ENCODE data around the gene PHKB. TPM values are rescaled to one million over a fixed set of nuclear protein-coding genes. Genes with fewer than 3 reads are reported as not detected.

Gene PHKB
- total RNA-seq, 1 experiment from 2014 or later = 27.5 TPM

- Histone ChIP-seq H3K4me3 (ENCODE audit: insufficient read depth, low read depth, low read length) (no peak overlapping the region), H3K36me3 (replicated peaks; ENCODE audit: control insufficient read depth, insufficient read depth, low read length) (no peaks in the 10 kb centered on the region), H3K27me3 (ENCODE audit: control insufficient read depth, insufficient read depth, low read length) (no peaks in the 10 kb centered on the region)
- DNase-seq = no peak
Observed at GRCh38 chr16:47711809-47712208, 250.7 kb downstream of the PHKB start.

GRCh38 chr16:47712276-47713224, 251.4 kb downstream of the PHKB start:
- Histone ChIP-seq H3K27me3 (ENCODE audit: control insufficient read depth, insufficient read depth, low read length) (no peaks in the 10 kb centered on the region), H3K4me3 (ENCODE audit: insufficient read depth, low read depth, low read length) (no peak overlapping the region), H3K36me3 (replicated peaks; ENCODE audit: control insufficient read depth, insufficient read depth, low read length) (no peaks in the 10 kb centered on the region)
- no peak for DNase-seq

GRCh38 chr16:47713225-47713595, 252.1 kb downstream of the PHKB start:
- H3K36me3 ChIP-seq (replicated peaks; ENCODE audit: control insufficient read depth, insufficient read depth, low read length) = no peaks in the 10 kb centered on the region
- DNase-seq = no peak
- H3K4me3 ChIP-seq (ENCODE audit: insufficient read depth, low read depth, low read length) = no peak overlapping the region
- H3K27me3 ChIP-seq (ENCODE audit: control insufficient read depth, insufficient read depth, low read length) = no peaks in the 10 kb centered on the region

- H3K4me3 ChIP-seq (ENCODE audit: insufficient read depth, low read depth, low read length) = no peak overlapping the region
- H3K36me3 ChIP-seq (replicated peaks; ENCODE audit: control insufficient read depth, insufficient read depth, low read length) = no peaks in the 10 kb centered on the region
- DNase-seq = no peak
- H3K27me3 ChIP-seq (ENCODE audit: control insufficient read depth, insufficient read depth, low read length) = no peaks in the 10 kb centered on the region
Observed at GRCh38 chr16:47715442-47716083, 254.4 kb downstream of the PHKB start.

GRCh38 chr16:47716571-47716970, 255.4 kb downstream of the PHKB start:
- Histone ChIP-seq H3K27me3 (ENCODE audit: control insufficient read depth, insufficient read depth, low read length) (no peaks in the 10 kb centered on the region), H3K36me3 (replicated peaks; ENCODE audit: control insufficient read depth, insufficient read depth, low read length) (no peaks in the 10 kb centered on the region), H3K4me3 (ENCODE audit: insufficient read depth, low read depth, low read length) (no peak overlapping the region)
- no peak for DNase-seq

GRCh38 chr16:47719713-47720112, 258.6 kb downstream of the PHKB start:
- H3K4me3 ChIP-seq (ENCODE audit: insufficient read depth, low read depth, low read length) = no peak overlapping the region

GRCh38 chr16:47721006-47721637, 260.0 kb downstream of the PHKB start:
- H3K4me3 ChIP-seq (ENCODE audit: insufficient read depth, low read depth, low read length) = no peak overlapping the region
- DNase-seq = no peak
- no peaks in the 10 kb centered on the region for H3K36me3 ChIP-seq (replicated peaks; ENCODE audit: control insufficient read depth, insufficient read depth, low read length)
- no peaks in the 10 kb centered on the region for H3K27me3 ChIP-seq (ENCODE audit: control insufficient read depth, insufficient read depth, low read length)

More at GRCh38 chr16:47719713-47720112, 258.6 kb downstream of the PHKB start:
- Histone ChIP-seq H3K27me3 (ENCODE audit: control insufficient read depth, insufficient read depth, low read length) (no peaks in the 10 kb centered on the region), H3K36me3 (replicated peaks; ENCODE audit: control insufficient read depth, insufficient read depth, low read length) (no peaks in the 10 kb centered on the region)
- DNase-seq = no peak

GRCh38 chr16:47722046-47722445, 260.9 kb downstream of the PHKB start:
- Histone ChIP-seq H3K27me3 (ENCODE audit: control insufficient read depth, insufficient read depth, low read length) (no peaks in the 10 kb centered on the region), H3K36me3 (replicated peaks; ENCODE audit: control insufficient read depth, insufficient read depth, low read length) (no peaks in the 10 kb centered on the region), H3K4me3 (ENCODE audit: insufficient read depth, low read depth, low read length) (no peak overlapping the region)
- DNase-seq = no peak

GRCh38 chr16:47724115-47724785, 263.1 kb downstream of the PHKB start:
- H3K4me3 ChIP-seq (ENCODE audit: insufficient read depth, low read depth, low read length) = no peak overlapping the region
- DNase-seq = no peak
- no peaks in the 10 kb centered on the region for H3K27me3 ChIP-seq (ENCODE audit: control insufficient read depth, insufficient read depth, low read length)
- no peaks in the 10 kb centered on the region for H3K36me3 ChIP-seq (replicated peaks; ENCODE audit: control insufficient read depth, insufficient read depth, low read length)

GRCh38 chr16:47725188-47725695, 264.1 kb downstream of the PHKB start:
- Histone ChIP-seq H3K36me3 (replicated peaks; ENCODE audit: control insufficient read depth, insufficient read depth, low read length) (no peaks in the 10 kb centered on the region), H3K27me3 (ENCODE audit: control insufficient read depth, insufficient read depth, low read length) (no peaks in the 10 kb centered on the region), H3K4me3 (ENCODE audit: insufficient read depth, low read depth, low read length) (no peak overlapping the region)
- no peak for DNase-seq

- H3K27me3 ChIP-seq (ENCODE audit: control insufficient read depth, insufficient read depth, low read length) = no peaks in the 10 kb centered on the region
- H3K36me3 ChIP-seq (replicated peaks; ENCODE audit: control insufficient read depth, insufficient read depth, low read length) = no peaks in the 10 kb centered on the region
- H3K4me3 ChIP-seq (ENCODE audit: insufficient read depth, low read depth, low read length) = no peak overlapping the region
Observed at GRCh38 chr16:47726031-47726675, 265.0 kb downstream of the PHKB start.

GRCh38 chr16:47727131-47727530, 266.0 kb downstream of the PHKB start:
- no peak for DNase-seq
- Histone ChIP-seq H3K27me3 (ENCODE audit: control insufficient read depth, insufficient read depth, low read length) (no peaks in the 10 kb centered on the region), H3K4me3 (ENCODE audit: insufficient read depth, low read depth, low read length) (no peak overlapping the region), H3K36me3 (replicated peaks; ENCODE audit: control insufficient read depth, insufficient read depth, low read length) (no peaks in the 10 kb centered on the region)

More at GRCh38 chr16:47726031-47726675, 265.0 kb downstream of the PHKB start:
- no peak for DNase-seq

- DNase-seq = no peak
- Histone ChIP-seq H3K4me3 (ENCODE audit: insufficient read depth, low read depth, low read length) (no peak overlapping the region), H3K27me3 (ENCODE audit: control insufficient read depth, insufficient read depth, low read length) (no peaks in the 10 kb centered on the region), H3K36me3 (replicated peaks; ENCODE audit: control insufficient read depth, insufficient read depth, low read length) (no peaks in the 10 kb centered on the region)
Observed at GRCh38 chr16:47728205-47728604, 267.1 kb downstream of the PHKB start.

GRCh38 chr16:47729701-47730100, 268.6 kb downstream of the PHKB start:
- H3K27me3 ChIP-seq (ENCODE audit: control insufficient read depth, insufficient read depth, low read length) = no peaks in the 10 kb centered on the region
- H3K36me3 ChIP-seq (replicated peaks; ENCODE audit: control insufficient read depth, insufficient read depth, low read length) = no peaks in the 10 kb centered on the region
- no peak for DNase-seq
- no peak overlapping the region for H3K4me3 ChIP-seq (ENCODE audit: insufficient read depth, low read depth, low read length)

All from H7 (cell line).